SK-N-SH (cell line): ENCODE data around the gene WARS2. TPM values are rescaled to one million over a fixed set of nuclear protein-coding genes. Genes with fewer than 3 reads are reported as not detected.

Source experiments
- CTCF ChIA-PET: fragments of 300-600, 350-600 bp; formaldehyde crosslinking; extraction: SDS; loops from one replicate; lab custom pipeline; 2021; lab: Yijun Ruan, JAX
- POLR2A ChIA-PET: fragments of 350-600 bp; sonication (Branson Sonifier 250); formaldehyde crosslinking; extraction: SDS; loops from one replicate; lab custom pipeline; 2020; ENCODE audit warnings: antibody characterized with exemption, inconsistent platforms; lab: Yijun Ruan, JAX
- DNase-seq: peaks from one replicate; pipeline ENCODE4 v3.0.0; 2012
- H2AFZ ChIP-seq: fragments of 200-600 bp; sonication (generic); 2 replicates; pipeline ENCODE4 v1.8.1; 2016; ENCODE audit warnings: antibody characterized with exemption, mild to moderate bottlenecking, low read depth
- H3F3A ChIP-seq: fragments of 200-600 bp; sonication (generic); replicated peaks from 2 replicates; pipeline ENCODE3; 2016; ENCODE audit warnings: antibody characterized with exemption, mild to moderate bottlenecking; ENCODE audit not compliant: insufficient read depth
- H3K27ac ChIP-seq, 2 experiments: fragments of 200-500 bp in 1 of 2; fragments of 200-600 bp in 1 of 2; sonication (Bioruptor generic) in 1 of 2; sonication (generic), shearing (Covaris generic) in 1 of 2; 2 replicates each; pipeline versions ENCODE4 v1.5.1 to v1.6.1; 2014 to 2016; ENCODE audit warnings: low read depth in 2 of 2, inconsistent platforms in 1 of 2, low read length in 1 of 2, mild to moderate bottlenecking in 1 of 2, mixed read lengths in 1 of 2
- H3K27me3 ChIP-seq: fragments of 200-600 bp; sonication (generic), shearing (Covaris generic); 2 replicates; pipeline ENCODE4 v1.6.1; 2016; ENCODE audit warnings: mixed run types; ENCODE audit not compliant: insufficient read depth
- H3K36me3 ChIP-seq, 2 experiments: fragments of 200-500 bp in 1 of 2; fragments of 200-600 bp in 1 of 2; sonication (Bioruptor generic) in 1 of 2; sonication (generic) in 1 of 2; replicated peaks in 1 of 2; 2 replicates each; pipeline versions ENCODE3 to v1.5.1; 2014 to 2016; ENCODE audit warnings: low read length in 1 of 2, mild to moderate bottlenecking in 1 of 2; ENCODE audit not compliant: insufficient read depth in 2 of 2, control insufficient read depth in 1 of 2
- H3K4me1 ChIP-seq, 2 experiments: fragments of 200-500 bp in 1 of 2; fragments of 200-600 bp in 1 of 2; sonication (Bioruptor generic) in 1 of 2; sonication (generic), shearing (Covaris generic) in 1 of 2; 2 replicates each; pipeline versions ENCODE4 v1.5.1 to v1.6.1; 2014 to 2016; ENCODE audit warnings: low read depth in 1 of 2, low read length in 1 of 2, mixed run types in 1 of 2; ENCODE audit not compliant: insufficient read depth in 2 of 2, control insufficient read depth in 1 of 2
- H3K4me2 ChIP-seq: fragments of 200-600 bp; sonication (generic), shearing (Covaris generic); 2 replicates; pipeline ENCODE4 v1.6.1; 2017; ENCODE audit warnings: mixed run types
- H3K4me3 ChIP-seq, 2 experiments: fragments of 200-500 bp in 1 of 2; fragments of 200-600 bp in 1 of 2; sonication (Bioruptor generic) in 1 of 2; sonication (generic), shearing (Covaris generic) in 1 of 2; 2 replicates each; pipeline versions ENCODE4 v1.5.1 to v1.8.1; 2014 to 2016; ENCODE audit warnings: low read depth in 2 of 2, inconsistent platforms in 1 of 2, low read length in 1 of 2, mild to moderate bottlenecking in 1 of 2, mixed read lengths in 1 of 2, moderate library complexity in 1 of 2
- H3K79me2 ChIP-seq: fragments of 200-600 bp; sonication (generic); 2 replicates; pipeline ENCODE4 v1.8.1; 2017; ENCODE audit warnings: mild to moderate bottlenecking; ENCODE audit not compliant: insufficient read depth
- H3K9ac ChIP-seq: fragments of 200-600 bp; sonication (generic); 2 replicates; pipeline ENCODE4 v1.6.1; 2017; ENCODE audit warnings: mixed run types
- H3K9me2 ChIP-seq: fragments of 200-600 bp; sonication (generic); 2 replicates; pipeline ENCODE4 v1.6.1; 2017; ENCODE audit warnings: mixed run types
- H3K9me3 ChIP-seq: fragments of 200-600 bp; sonication (generic); 2 replicates; pipeline ENCODE4 v1.6.1; 2017; ENCODE audit warnings: mixed run types, mild to moderate bottlenecking, moderate library complexity
- H4K20me1 ChIP-seq: fragments of 200-600 bp; sonication (generic); 2 replicates; pipeline ENCODE4 v1.6.1; 2017; ENCODE audit warnings: mild to moderate bottlenecking, mixed run types; ENCODE audit not compliant: insufficient read depth
- ELF1 ChIP-seq: IDR thresholded peaks from 2 replicates; pipeline ENCODE4 v1.4.0; 2012
- EZH2phosphoT487 ChIP-seq: fragments of 200-600 bp; sonication (generic); IDR thresholded peaks from 2 replicates; pipeline ENCODE4 v1.6.1; 2017; ENCODE audit warnings: low read depth, mixed run types, mild to moderate bottlenecking, antibody characterized with exemption, moderate library complexity, borderline replicate concordance
- FOSL2 ChIP-seq: IDR thresholded peaks from 2 replicates; pipeline ENCODE4 v1.4.0; 2012; ENCODE audit warnings: low read depth, mild to moderate bottlenecking, moderate library complexity, borderline replicate concordance
- FOXM1 ChIP-seq: IDR thresholded peaks from 2 replicates; pipeline ENCODE4 v1.4.0; 2012; ENCODE audit warnings: low read depth, mild to moderate bottlenecking
- GATA2 ChIP-seq: sonication (generic); formaldehyde crosslinking; IDR thresholded peaks from 2 replicates; pipeline ENCODE4 v1.5.0; 2020; ENCODE audit warnings: mild to moderate bottlenecking, missing genetic modification reagents
- MXI1 ChIP-seq: IDR thresholded peaks from 2 replicates; pipeline ENCODE4 v1.6.1; 2012; ENCODE audit warnings: mild to moderate bottlenecking, low read depth, low read length, improper control_type of control experiment
- NFIC ChIP-seq: IDR thresholded peaks from 2 replicates; pipeline ENCODE4 v1.4.0; 2012; ENCODE audit warnings: borderline replicate concordance
- POLR2AphosphoS5 ChIP-seq: IDR thresholded peaks from 2 replicates; pipeline ENCODE4 v1.6.1; 2012; ENCODE audit warnings: low read depth, low read length
- RAD21 ChIP-seq: IDR thresholded peaks from 2 replicates; pipeline ENCODE4 v1.6.1; 2012; ENCODE audit warnings: mild to moderate bottlenecking, low read length
- RCOR1 ChIP-seq: fragments of 150-350 bp; IDR thresholded peaks from 2 replicates; pipeline ENCODE4 v1.6.1; 2017; ENCODE audit warnings: antibody characterized with exemption, low read length
- RFX5 ChIP-seq: IDR thresholded peaks from 2 replicates; pipeline ENCODE4 v1.6.1; 2012; ENCODE audit warnings: mild to moderate bottlenecking, improper control_type of control experiment, low read length
- SIN3A ChIP-seq: IDR thresholded peaks from 2 replicates; pipeline ENCODE4 v1.6.1; 2012; ENCODE audit warnings: low read depth, mild to moderate bottlenecking, low read length, moderate library complexity, borderline replicate concordance
- SMC3 ChIP-seq: IDR thresholded peaks from 2 replicates; pipeline ENCODE4 v1.6.1; 2012; ENCODE audit warnings: low read depth, low read length, improper control_type of control experiment
- TAF1 ChIP-seq: IDR thresholded peaks from 2 replicates; pipeline ENCODE4 v1.6.1; 2012; ENCODE audit warnings: low read depth, mild to moderate bottlenecking, low read length, moderate library complexity, borderline replicate concordance
- TEAD4 ChIP-seq: IDR thresholded peaks from 2 replicates; pipeline ENCODE4 v1.4.0; 2012; ENCODE audit warnings: mild to moderate bottlenecking, borderline replicate concordance; ENCODE audit not compliant: insufficient read depth
- WGBS: methylation state at CpG from one replicate; pipeline ENCODE4 v1.1.6; 2017; ENCODE audit warnings: low lambda C conversion rate; 5-methylcytosine and 5-hydroxymethylcytosine counted together
- polyA plus RNA-seq, 3 experiments: library from polyadenylated mRNA; depleted of rRNA; stranded (reverse); fragments of >200 nt; gene quantifications; 2 replicates each; pipeline ENCODE4 v1.2.3, GENCODE V29; 2012
- TF ChIP-seq, protein P1 (sequence below): IDR thresholded peaks from 2 replicates; pipeline ENCODE4 v1.6.1; 2012; ENCODE audit warnings: mild to moderate bottlenecking, low read depth, low read length, moderate library complexity
- TF ChIP-seq, protein P2 (sequence below): IDR thresholded peaks from 2 replicates; pipeline ENCODE4 v1.4.0; 2012; ENCODE audit warnings: low read depth
- TF ChIP-seq, protein P3 (sequence below): fragments of 200-600 bp; sonication (generic); IDR thresholded peaks from 2 replicates; pipeline ENCODE4 v1.6.1; 2017; ENCODE audit warnings: antibody characterized with exemption, mild to moderate bottlenecking, moderate library complexity
- TF ChIP-seq, protein P4 (sequence below): IDR thresholded peaks from 2 replicates; pipeline ENCODE4; 2012

The WARS2 gene
- polyA plus RNA-seq, 1 of the 3 experiments (the other 2 are of a cell fraction): 4.8 TPM

DNA sequence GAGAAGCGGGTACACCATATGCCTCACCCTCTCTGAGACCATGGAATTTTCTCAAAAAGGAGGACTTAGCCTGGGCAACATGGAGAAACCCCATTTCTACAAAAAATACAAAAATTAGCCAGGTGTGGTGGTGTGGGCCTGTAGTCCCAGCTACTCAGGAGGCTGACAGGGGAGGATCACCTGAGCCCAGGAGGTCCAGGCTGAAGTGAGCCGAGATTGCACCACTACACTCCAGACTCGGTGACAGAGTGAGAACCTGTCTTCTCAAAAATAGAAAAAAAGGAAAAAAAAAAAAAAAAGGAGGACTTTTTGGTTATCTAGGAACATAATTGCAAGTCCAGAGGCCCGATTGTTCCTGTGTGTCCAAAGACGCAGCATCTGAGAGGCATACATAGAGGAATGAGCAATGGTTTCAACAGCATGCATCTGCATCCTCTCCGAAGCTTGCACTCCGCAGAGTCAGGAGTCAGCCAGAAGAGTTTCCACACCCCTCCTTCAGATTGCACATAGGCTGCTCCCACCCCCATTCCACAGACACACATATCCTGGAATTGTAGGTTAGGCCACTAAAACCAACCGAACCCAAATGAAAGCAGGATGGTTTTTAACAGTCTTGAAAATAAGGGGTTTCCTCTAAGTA is 149.8 kb downstream of the WARS2 start:
- ChIA-PET POLR2A (no interaction called here), CTCF (interaction anchor here (2.3 kb wide), 1 partner anchor 18 kb away, joined by 10 read pairs; no protein-coding TSS in a partner anchor)
- H3K4me3 ChIP-seq: no peak overlapping the region
- H3K36me3 ChIP-seq: no peaks in the 10 kb centered on the region
- H4K20me1 ChIP-seq: no peaks in the 10 kb centered on the region
- H3K9ac ChIP-seq: no peak overlapping the region
- H3K4me1 ChIP-seq: no peaks in the 10 kb centered on the region; a peak in 1 of 4 replicates
- DNase-seq: no peak
- no peaks in the 10 kb centered on the region for H3K9me3 ChIP-seq
- H3K4me2 ChIP-seq: no peak overlapping the region
- WGBS: 36% methylated on average over 8 of the region's 8 CpGs
- no peaks in the 10 kb centered on the region for H3K9me2 ChIP-seq
- TF ChIP-seq SMC3 (no peak), SIN3A (no peak), TAF1 (no peak)
- H2AFZ ChIP-seq: no peak overlapping the region
- H3K27ac ChIP-seq: no peak overlapping the region
- H3K27me3 ChIP-seq: peaks cover 95% of the 10 kb centered on the region
- H3F3A ChIP-seq: peaks cover 6% of the 10 kb centered on the region
- H3K79me2 ChIP-seq: no peaks in the 10 kb centered on the region

DNA sequence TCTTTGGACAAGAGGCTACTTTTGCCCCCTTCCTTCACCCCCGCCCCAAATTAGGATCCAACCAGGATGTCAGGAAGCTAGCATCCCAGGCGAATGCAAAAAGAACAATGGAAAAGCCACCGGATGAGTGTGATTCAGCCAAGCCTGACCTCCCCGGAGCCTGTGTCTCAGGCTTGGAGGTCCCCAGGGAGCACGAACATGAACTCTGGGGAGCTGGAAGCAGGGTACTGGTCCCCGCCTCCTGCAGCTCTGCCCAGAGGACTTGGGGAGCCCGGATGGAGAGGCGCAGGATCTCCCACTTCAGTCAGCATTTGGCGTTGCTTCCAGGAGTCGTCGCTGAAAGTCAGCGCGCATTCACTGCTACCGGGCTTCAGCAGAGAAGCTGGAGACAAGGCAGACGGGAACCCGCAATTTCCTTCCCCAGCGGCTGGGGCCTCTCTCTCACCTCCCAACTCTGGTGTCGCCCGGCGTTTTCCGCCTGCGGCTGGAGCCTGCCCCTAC is 150.5 kb downstream of the WARS2 start:
- H3K27ac ChIP-seq: no peak overlapping the region
- H3K9me3 ChIP-seq: no peaks in the 10 kb centered on the region
- H3F3A ChIP-seq: peaks cover 6% of the 10 kb centered on the region
- no peak overlapping the region for H3K4me2 ChIP-seq
- no peak overlapping the region for H3K4me3 ChIP-seq
- 35% methylated on average over 11 of the region's 22 CpGs for WGBS
- H3K27me3 ChIP-seq: peaks cover 100% of the 10 kb centered on the region
- no peaks in the 10 kb centered on the region for H3K79me2 ChIP-seq
- H3K9ac ChIP-seq: no peak overlapping the region
- ChIA-PET POLR2A (no interaction called here), CTCF (interaction anchor here (2.3 kb wide), 1 partner anchor 19 kb away, joined by 10 read pairs; no protein-coding TSS in a partner anchor)
- no peaks in the 10 kb centered on the region for H3K9me2 ChIP-seq
- no peak for TF ChIP-seq RCOR1
- TF ChIP-seq EZH2phosphoT487: no peak
- TF ChIP-seq, protein P1, sequence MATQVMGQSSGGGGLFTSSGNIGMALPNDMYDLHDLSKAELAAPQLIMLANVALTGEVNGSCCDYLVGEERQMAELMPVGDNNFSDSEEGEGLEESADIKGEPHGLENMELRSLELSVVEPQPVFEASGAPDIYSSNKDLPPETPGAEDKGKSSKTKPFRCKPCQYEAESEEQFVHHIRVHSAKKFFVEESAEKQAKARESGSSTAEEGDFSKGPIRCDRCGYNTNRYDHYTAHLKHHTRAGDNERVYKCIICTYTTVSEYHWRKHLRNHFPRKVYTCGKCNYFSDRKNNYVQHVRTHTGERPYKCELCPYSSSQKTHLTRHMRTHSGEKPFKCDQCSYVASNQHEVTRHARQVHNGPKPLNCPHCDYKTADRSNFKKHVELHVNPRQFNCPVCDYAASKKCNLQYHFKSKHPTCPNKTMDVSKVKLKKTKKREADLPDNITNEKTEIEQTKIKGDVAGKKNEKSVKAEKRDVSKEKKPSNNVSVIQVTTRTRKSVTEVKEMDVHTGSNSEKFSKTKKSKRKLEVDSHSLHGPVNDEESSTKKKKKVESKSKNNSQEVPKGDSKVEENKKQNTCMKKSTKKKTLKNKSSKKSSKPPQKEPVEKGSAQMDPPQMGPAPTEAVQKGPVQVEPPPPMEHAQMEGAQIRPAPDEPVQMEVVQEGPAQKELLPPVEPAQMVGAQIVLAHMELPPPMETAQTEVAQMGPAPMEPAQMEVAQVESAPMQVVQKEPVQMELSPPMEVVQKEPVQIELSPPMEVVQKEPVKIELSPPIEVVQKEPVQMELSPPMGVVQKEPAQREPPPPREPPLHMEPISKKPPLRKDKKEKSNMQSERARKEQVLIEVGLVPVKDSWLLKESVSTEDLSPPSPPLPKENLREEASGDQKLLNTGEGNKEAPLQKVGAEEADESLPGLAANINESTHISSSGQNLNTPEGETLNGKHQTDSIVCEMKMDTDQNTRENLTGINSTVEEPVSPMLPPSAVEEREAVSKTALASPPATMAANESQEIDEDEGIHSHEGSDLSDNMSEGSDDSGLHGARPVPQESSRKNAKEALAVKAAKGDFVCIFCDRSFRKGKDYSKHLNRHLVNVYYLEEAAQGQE: no peak
- TF ChIP-seq ELF1: no peak
- TF ChIP-seq FOXM1: no peak
- no peak for TF ChIP-seq GATA2
- no peak for TF ChIP-seq TAF1
- TF ChIP-seq NFIC: no peak
- TF ChIP-seq TEAD4: no peak
- TF ChIP-seq RFX5: no peak
- no peak for TF ChIP-seq POLR2AphosphoS5
- TF ChIP-seq MXI1: no peak
- TF ChIP-seq, protein P2, sequence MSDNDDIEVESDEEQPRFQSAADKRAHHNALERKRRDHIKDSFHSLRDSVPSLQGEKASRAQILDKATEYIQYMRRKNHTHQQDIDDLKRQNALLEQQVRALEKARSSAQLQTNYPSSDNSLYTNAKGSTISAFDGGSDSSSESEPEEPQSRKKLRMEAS: no peak
- TF ChIP-seq FOSL2: no peak
- TF ChIP-seq, protein P3, sequence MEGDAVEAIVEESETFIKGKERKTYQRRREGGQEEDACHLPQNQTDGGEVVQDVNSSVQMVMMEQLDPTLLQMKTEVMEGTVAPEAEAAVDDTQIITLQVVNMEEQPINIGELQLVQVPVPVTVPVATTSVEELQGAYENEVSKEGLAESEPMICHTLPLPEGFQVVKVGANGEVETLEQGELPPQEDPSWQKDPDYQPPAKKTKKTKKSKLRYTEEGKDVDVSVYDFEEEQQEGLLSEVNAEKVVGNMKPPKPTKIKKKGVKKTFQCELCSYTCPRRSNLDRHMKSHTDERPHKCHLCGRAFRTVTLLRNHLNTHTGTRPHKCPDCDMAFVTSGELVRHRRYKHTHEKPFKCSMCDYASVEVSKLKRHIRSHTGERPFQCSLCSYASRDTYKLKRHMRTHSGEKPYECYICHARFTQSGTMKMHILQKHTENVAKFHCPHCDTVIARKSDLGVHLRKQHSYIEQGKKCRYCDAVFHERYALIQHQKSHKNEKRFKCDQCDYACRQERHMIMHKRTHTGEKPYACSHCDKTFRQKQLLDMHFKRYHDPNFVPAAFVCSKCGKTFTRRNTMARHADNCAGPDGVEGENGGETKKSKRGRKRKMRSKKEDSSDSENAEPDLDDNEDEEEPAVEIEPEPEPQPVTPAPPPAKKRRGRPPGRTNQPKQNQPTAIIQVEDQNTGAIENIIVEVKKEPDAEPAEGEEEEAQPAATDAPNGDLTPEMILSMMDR: no peak
- TF ChIP-seq, protein P4, sequence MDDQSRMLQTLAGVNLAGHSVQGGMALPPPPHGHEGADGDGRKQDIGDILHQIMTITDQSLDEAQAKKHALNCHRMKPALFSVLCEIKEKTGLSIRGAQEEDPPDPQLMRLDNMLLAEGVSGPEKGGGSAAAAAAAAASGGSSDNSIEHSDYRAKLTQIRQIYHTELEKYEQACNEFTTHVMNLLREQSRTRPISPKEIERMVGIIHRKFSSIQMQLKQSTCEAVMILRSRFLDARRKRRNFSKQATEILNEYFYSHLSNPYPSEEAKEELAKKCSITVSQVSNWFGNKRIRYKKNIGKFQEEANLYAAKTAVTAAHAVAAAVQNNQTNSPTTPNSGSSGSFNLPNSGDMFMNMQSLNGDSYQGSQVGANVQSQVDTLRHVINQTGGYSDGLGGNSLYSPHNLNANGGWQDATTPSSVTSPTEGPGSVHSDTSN: no peak
- TF ChIP-seq RAD21: no peak
- H2AFZ ChIP-seq: no peak overlapping the region
- DNase-seq: no peak
- H4K20me1 ChIP-seq: no peaks in the 10 kb centered on the region
- H3K4me1 ChIP-seq: no peaks in the 10 kb centered on the region; a peak in 1 of 4 replicates
- no peaks in the 10 kb centered on the region for H3K36me3 ChIP-seq
